IMR-90 (cell line): ENCODE results near the gene SORCS1. TPM values are rescaled to one million over a fixed set of nuclear protein-coding genes. Genes with fewer than 3 reads are reported as not detected.

ENCODE experiments used
- ATAC-seq: fragments of 200-7000 bp; cut with Tn5 transposase; 2 replicates; pipeline ENCODE4 v1.9.1; 2020; ENCODE audit warnings: low read depth, mild to moderate bottlenecking, moderate library complexity
- BruUV-seq: library from RNA; stranded (reverse); fragments of 400-500 nt; replicated peaks from 2 replicates; lab custom pipeline; 2021; lab: Mats Ljungman, UMichigan
- CTCF ChIA-PET: fragments of 300-600 bp; formaldehyde crosslinking; extraction: SDS; loops from one replicate; lab custom pipeline; 2021; ENCODE audit warnings: antibody characterized with exemption; lab: Yijun Ruan, JAX
- POLR2A ChIA-PET: fragments of 300-600 bp; sonication (Branson Sonifier 250); formaldehyde crosslinking; loops from one replicate; lab custom pipeline; 2022; ENCODE audit warnings: antibody characterized with exemption; ENCODE audit not compliant: unreplicated experiment; lab: Charles Lee
- DNase-seq: peaks from one replicate; pipeline ENCODE4 v3.0.0; 2013
- H2AFZ ChIP-seq: replicated peaks from 2 replicates; pipeline ENCODE3; 2013; ENCODE audit warnings: low read length, mild to moderate bottlenecking; ENCODE audit not compliant: poor library complexity
- H2AK5ac ChIP-seq: 2 replicates; pipeline ENCODE4 v1.6.1; 2013; ENCODE audit warnings: low read depth, low read length, inconsistent platforms
- H2AK9ac ChIP-seq: replicated peaks from 2 replicates; pipeline ENCODE3; 2013; ENCODE audit warnings: mild to moderate bottlenecking, low read depth, low read length, moderate library complexity; ENCODE audit not compliant: poor library complexity
- H2BK120ac ChIP-seq: 2 replicates; pipeline ENCODE4 v1.6.1; 2013; ENCODE audit warnings: low read depth, low read length, inconsistent platforms
- H2BK15ac ChIP-seq: 3 replicates; pipeline ENCODE4 v1.6.1; 2013; ENCODE audit warnings: low read depth, low read length, inconsistent platforms
- H2BK20ac ChIP-seq: 2 replicates; pipeline ENCODE4 v1.6.1; 2013; ENCODE audit warnings: low read depth, mild to moderate bottlenecking, inconsistent platforms, low read length, moderate library complexity
- H2BK5ac ChIP-seq: 2 replicates; pipeline ENCODE4 v1.6.1; 2013; ENCODE audit warnings: mild to moderate bottlenecking, low read depth, low read length, inconsistent platforms; ENCODE audit not compliant: poor library complexity, severe bottlenecking
- H3K14ac ChIP-seq: replicated peaks from 2 replicates; pipeline ENCODE4 v1.6.1; 2013; ENCODE audit warnings: low read depth, low read length, inconsistent platforms
- H3K18ac ChIP-seq: 2 replicates; pipeline ENCODE4 v1.6.1; 2013; ENCODE audit warnings: low read depth, low read length, control low read depth
- H3K23ac ChIP-seq: 2 replicates; pipeline ENCODE4 v1.6.1; 2013; ENCODE audit warnings: low read depth, low read length, inconsistent platforms
- H3K27ac ChIP-seq: 2 replicates; pipeline ENCODE4 v1.5.1; 2013; ENCODE audit warnings: mild to moderate bottlenecking, control low read depth, low read length; ENCODE audit not compliant: insufficient read depth
- H3K27me3 ChIP-seq: 2 replicates; pipeline ENCODE4 v1.6.1; 2013; ENCODE audit warnings: low read length; ENCODE audit not compliant: control insufficient read depth, insufficient read depth
- H3K36me3 ChIP-seq: 2 replicates; pipeline ENCODE4 v1.6.1; 2013; ENCODE audit warnings: low read length, mixed read lengths; ENCODE audit not compliant: control insufficient read depth, insufficient read depth
- H3K4ac ChIP-seq: 2 replicates; pipeline ENCODE4 v1.6.1; 2013; ENCODE audit warnings: low read depth, low read length, inconsistent platforms
- H3K4me1 ChIP-seq: 2 replicates; pipeline ENCODE4 v1.6.1; 2013; ENCODE audit warnings: low read length, mixed read lengths; ENCODE audit not compliant: control insufficient read depth, insufficient read depth
- H3K4me2 ChIP-seq: 2 replicates; pipeline ENCODE4 v1.6.1; 2013; ENCODE audit warnings: low read depth, mild to moderate bottlenecking, control low read depth, low read length, moderate library complexity
- H3K4me3 ChIP-seq: 2 replicates; pipeline ENCODE4 v1.5.1; 2013; ENCODE audit warnings: low read depth, mild to moderate bottlenecking, control low read depth, low read length, moderate library complexity; ENCODE audit not compliant: insufficient read depth
- H3K56ac ChIP-seq: 2 replicates; pipeline ENCODE4 v1.6.1; 2013; ENCODE audit warnings: low read length, inconsistent platforms; ENCODE audit not compliant: insufficient read depth; ENCODE audit errors: extremely low read depth
- H3K79me1 ChIP-seq, 2 experiments: 2 replicates each; pipeline ENCODE4 v1.6.1; 2013; ENCODE audit warnings: low read length in 2 of 2, inconsistent platforms in 1 of 2, low read depth in 1 of 2
- H3K9ac ChIP-seq: 2 replicates; pipeline ENCODE4 v1.6.1; 2013; ENCODE audit warnings: low read depth, low read length, control low read depth
- H3K9me1 ChIP-seq: 2 replicates; pipeline ENCODE4 v1.6.1; 2013; ENCODE audit warnings: low read length, inconsistent platforms; ENCODE audit not compliant: insufficient read depth
- H3K9me3 ChIP-seq: 2 replicates; pipeline ENCODE4 v1.6.1; 2013; ENCODE audit warnings: low read length; ENCODE audit not compliant: control insufficient read depth, insufficient read depth
- H4K20me1 ChIP-seq: 2 replicates; pipeline ENCODE4 v1.6.1; 2013; ENCODE audit warnings: low read length, inconsistent platforms; ENCODE audit not compliant: insufficient read depth
- H4K5ac ChIP-seq: 2 replicates; pipeline ENCODE4 v1.6.1; 2013; ENCODE audit warnings: mild to moderate bottlenecking, low read depth, low read length, control low read depth
- H4K8ac ChIP-seq, 2 experiments: 2 replicates each; pipeline ENCODE4 v1.6.1; 2013; ENCODE audit warnings: low read depth in 2 of 2, low read length in 2 of 2, control low read depth in 1 of 2, inconsistent platforms in 1 of 2
- H4K91ac ChIP-seq: 2 replicates; pipeline ENCODE4 v1.6.1; 2013; ENCODE audit warnings: low read depth, low read length, inconsistent platforms; ENCODE audit not compliant: insufficient read depth
- BHLHE40 ChIP-seq: fragments of 150-350 bp; IDR thresholded peaks from 2 replicates; pipeline ENCODE4 v1.6.1; 2016; ENCODE audit warnings: mild to moderate bottlenecking, low read depth, low read length
- CEBPB ChIP-seq: IDR thresholded peaks from 2 replicates; pipeline ENCODE4 v1.6.1; 2012; ENCODE audit warnings: low read depth, low read length, improper control_type of control experiment
- CHD1 ChIP-seq: IDR thresholded peaks from 2 replicates; pipeline ENCODE4 v1.6.1; 2012; ENCODE audit warnings: low read depth, low read length, improper control_type of control experiment
- MAFK ChIP-seq: IDR thresholded peaks from 2 replicates; pipeline ENCODE4 v1.6.1; 2012; ENCODE audit warnings: low read depth, low read length, improper control_type of control experiment
- MXI1 ChIP-seq: IDR thresholded peaks from 2 replicates; pipeline ENCODE4 v1.6.1; 2012; ENCODE audit warnings: low read depth, mild to moderate bottlenecking, low read length, moderate library complexity, borderline replicate concordance
- NFE2L2 ChIP-seq: fragments of 150-350 bp; IDR thresholded peaks from 2 replicates; pipeline ENCODE4 v1.6.1; 2016; ENCODE audit warnings: low read depth, mild to moderate bottlenecking, low read length
- POLR2A ChIP-seq: IDR thresholded peaks from 2 replicates; pipeline ENCODE4 v1.6.1; 2012; ENCODE audit warnings: mild to moderate bottlenecking, low read depth, low read length
- RAD21 ChIP-seq: IDR thresholded peaks from 2 replicates; pipeline ENCODE4 v1.6.1; 2012; ENCODE audit warnings: low read length, improper control_type of control experiment
- RFX5 ChIP-seq: IDR thresholded peaks from 2 replicates; pipeline ENCODE4 v1.8.0; 2012; ENCODE audit warnings: low read depth, mild to moderate bottlenecking, low read length, moderate library complexity
- SMC3 ChIP-seq: fragments of 150-350 bp; IDR thresholded peaks from 2 replicates; pipeline ENCODE4 v1.6.1; 2016; ENCODE audit warnings: low read depth, mild to moderate bottlenecking, antibody characterized with exemption, low read length, moderate library complexity
- USF2 ChIP-seq: fragments of 150-350 bp; IDR thresholded peaks from 2 replicates; pipeline ENCODE4 v1.6.1; 2017; ENCODE audit warnings: mild to moderate bottlenecking, antibody characterized with exemption, low read length, low read depth
- WGBS, 2 experiments: methylation state at CpG; one replicate each; pipeline versions ENCODE4 v1.1.5 to v1.1.7; 2013; ENCODE audit warnings: missing lambda C conversion rate in 2 of 2; ENCODE audit not compliant: insufficient read length in 1 of 2; ENCODE audit errors: extremely low coverage in 2 of 2; 5-methylcytosine and 5-hydroxymethylcytosine counted together
- dilution Hi-C: fragments of 300-500 bp; cut with HindIII; formaldehyde crosslinking; loops from one replicate; pipeline ENCODE4 v1.14.3; 2018; ENCODE audit warnings: low sequenced_read_pairs; ENCODE audit not compliant: unreplicated experiment
- in situ Hi-C: fragments of 300-500 bp; cut with MboI; formaldehyde crosslinking; loops from 3 replicates; pipeline ENCODE4 v1.14.3; 2019; ENCODE audit warnings: low sequenced_read_pairs, inconsistent platforms, mixed read lengths
- intact Hi-C: fragments of 100-400 bp; cut with micrococcal nuclease; formaldehyde crosslinking; loops from 2 replicates; pipeline ENCODE4 v1.10.0; 2022
- polyA plus RNA-seq, 3 experiments: library from polyadenylated mRNA; depleted of rRNA; stranded (reverse); fragments of >200 nt; gene quantifications; 2 replicates each; pipeline ENCODE4 v1.2.3, GENCODE V29; 2012; ENCODE audit warnings: low replicate concordance in 1 of 3
- total RNA-seq: library from RNA; depleted of rRNA; stranded (reverse); fragments of >200 nt; gene quantifications from 2 replicates; pipeline ENCODE4 v1.2.3, GENCODE V29; 2012
- TF ChIP-seq, protein P1 (sequence below): fragments of 150-350 bp; IDR thresholded peaks from 2 replicates; pipeline ENCODE4 v1.6.1; 2016; ENCODE audit warnings: low read depth, mild to moderate bottlenecking, low read length, moderate library complexity, borderline replicate concordance

SORCS1 gene
- total and polyA plus RNA-seq, 2 of the 4 experiments (the other 2 are of a cell fraction): under 0.01 TPM; not detected in 1

GRCh38 chr10:106864031-106864430, 300.5 kb downstream of the SORCS1 start:
- ChIA-PET POLR2A (interaction anchor here (0.5 kb wide), 1 partner anchor 1693 kb away, joined by 5 read pairs; no protein-coding TSS in a partner anchor), CTCF (no interaction called here)
- H3K36me3 ChIP-seq: no peaks in the 10 kb centered on the region
- peaks cover 17% of the 10 kb centered on the region for H3K9me3 ChIP-seq
- H2AFZ ChIP-seq: no peak overlapping the region
- no CpG with 5 or more reads among the region's 8 CpGs for WGBS, 2 experiments
- intact Hi-C loops (no loop called here), in situ Hi-C loops (no loop called here), dilution Hi-C loops (no loop called here)
- H4K8ac ChIP-seq: no peak overlapping the region
- no peak overlapping the region for H3K23ac ChIP-seq
- BruUV-seq: no TSS peak
- no peaks in the 10 kb centered on the region for H3K79me1 ChIP-seq
- H2AK9ac ChIP-seq: no peak overlapping the region
- no peak overlapping the region for H3K4ac ChIP-seq
- no peaks in the 10 kb centered on the region for H3K4me1 ChIP-seq
- no peak overlapping the region for H3K4me2 ChIP-seq
- no peak overlapping the region for H3K27ac ChIP-seq
- no peak overlapping the region for H2BK5ac ChIP-seq
- no peak overlapping the region for H3K4me3 ChIP-seq
- no peak overlapping the region for H2BK15ac ChIP-seq
- no peak overlapping the region for H2BK120ac ChIP-seq
- no peaks in the 10 kb centered on the region for H3K27me3 ChIP-seq
- no peak overlapping the region for H4K5ac ChIP-seq
- DNase-seq (no peak), ATAC-seq (no peak)
- no peak overlapping the region for H3K56ac ChIP-seq
- no peak overlapping the region for H3K18ac ChIP-seq
- H3K9me1 ChIP-seq: no peaks in the 10 kb centered on the region
- H2AK5ac ChIP-seq: no peak overlapping the region
- H2BK20ac ChIP-seq: no peak overlapping the region
- H4K20me1 ChIP-seq: no peaks in the 10 kb centered on the region
- TF ChIP-seq CEBPB (no peak), MAFK (no peak), RAD21 (no peak), MXI1 (no peak), USF2 (no peak), SMC3 (no peak), BHLHE40 (no peak), POLR2A (no peak), RFX5 (no peak), CHD1 (no peak), NFE2L2 (no peak)
- TF ChIP-seq, protein P1, sequence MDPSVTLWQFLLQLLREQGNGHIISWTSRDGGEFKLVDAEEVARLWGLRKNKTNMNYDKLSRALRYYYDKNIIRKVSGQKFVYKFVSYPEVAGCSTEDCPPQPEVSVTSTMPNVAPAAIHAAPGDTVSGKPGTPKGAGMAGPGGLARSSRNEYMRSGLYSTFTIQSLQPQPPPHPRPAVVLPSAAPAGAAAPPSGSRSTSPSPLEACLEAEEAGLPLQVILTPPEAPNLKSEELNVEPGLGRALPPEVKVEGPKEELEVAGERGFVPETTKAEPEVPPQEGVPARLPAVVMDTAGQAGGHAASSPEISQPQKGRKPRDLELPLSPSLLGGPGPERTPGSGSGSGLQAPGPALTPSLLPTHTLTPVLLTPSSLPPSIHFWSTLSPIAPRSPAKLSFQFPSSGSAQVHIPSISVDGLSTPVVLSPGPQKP: no peak
- no peak overlapping the region for H3K14ac ChIP-seq
- no peak overlapping the region for H3K9ac ChIP-seq
- H4K91ac ChIP-seq: no peak overlapping the region
